Measurements from ENCODE around the gene ST6GALNAC5.
A peak's percentile ranks its signal among the peaks of the same experiment; 100 is the strongest.

Gene ST6GALNAC5

DNA sequence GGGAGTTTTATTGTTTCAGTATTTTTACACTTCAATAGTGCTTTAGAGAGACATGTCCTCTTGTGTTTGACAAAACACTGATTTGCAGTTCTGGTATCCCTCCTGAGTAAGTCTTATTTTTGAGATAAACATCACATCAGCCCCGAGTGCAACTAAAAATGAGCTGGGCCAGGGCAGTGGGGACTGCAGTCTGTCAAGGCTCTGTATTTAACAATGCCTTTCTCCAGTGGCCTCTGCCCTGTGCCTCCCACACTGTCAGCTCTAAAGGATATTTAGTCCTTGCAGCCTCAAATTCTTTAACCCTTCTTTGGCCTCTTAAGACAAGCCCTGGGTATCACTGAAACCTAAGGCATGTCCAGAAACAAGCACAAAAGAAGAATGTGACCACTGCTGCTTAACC lies 160.6 kb downstream of the ST6GALNAC5 start:
- no peak overlapping the region for H3K27ac ChIP-seq
- CTCF ChIA-PET = interaction anchor here (0.6 kb wide), 1 partner anchor 1070 kb away, joined by 3 read pairs; no protein-coding TSS in a partner anchor
- no peak for TF ChIP-seq CTCF (conservative IDR thresholded peaks at IDR 0.05; ENCODE audit: low read depth)
- DNase-seq (ENCODE audit: low spot score) = no peak
- POLR2A ChIA-PET (ENCODE audit: low non-redundant PET) = no interaction called here

- no peak for DNase-seq (ENCODE audit: low spot score)
- ChIA-PET CTCF (interaction anchor here (0.6 kb wide), 2 partner anchors 175 to 503 kb away, joined by 3 read pairs; no protein-coding TSS in a partner anchor), POLR2A (ENCODE audit: low non-redundant PET) (no interaction called here)
- no peak overlapping the region for H3K27ac ChIP-seq
- no peak for TF ChIP-seq CTCF (conservative IDR thresholded peaks at IDR 0.05; ENCODE audit: low read depth)
These were observed 163.3 kb downstream of the ST6GALNAC5 start for GRCh38 chr1:77030401-77031105.

DNA sequence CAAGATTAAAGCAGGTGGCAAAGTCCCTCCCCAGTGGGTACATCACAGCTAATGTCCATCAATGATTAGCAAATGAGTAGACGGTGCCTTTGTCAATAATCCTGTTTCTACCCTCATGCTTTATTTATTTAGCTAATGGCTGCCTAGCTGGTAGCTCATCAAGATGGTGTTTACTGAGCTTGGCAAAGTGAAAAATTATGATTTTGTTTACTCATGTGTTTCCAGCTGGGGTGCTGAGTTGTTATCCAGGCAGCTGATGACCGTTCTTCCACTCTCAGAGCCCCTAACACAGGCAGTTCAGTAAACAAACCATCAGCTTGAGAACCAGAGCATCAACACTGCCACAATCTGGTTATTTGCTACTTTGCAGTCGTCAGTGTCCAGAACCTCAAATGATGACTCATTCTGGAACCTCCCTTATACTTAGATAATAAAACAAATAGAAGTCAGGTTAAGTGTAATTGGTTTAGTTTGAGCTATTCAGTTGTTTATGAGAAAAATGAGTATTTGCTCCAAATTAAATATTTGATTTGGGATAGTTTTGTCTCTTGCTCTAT lies 163.9 kb downstream of the ST6GALNAC5 start:
- ChIA-PET CTCF (interaction anchor here (0.6 kb wide), 1 partner anchor 174 kb away, joined by 3 read pairs; no protein-coding TSS in a partner anchor), POLR2A (ENCODE audit: low non-redundant PET) (no interaction called here)
- DNase-seq (ENCODE audit: low spot score) = peak; percentile 21
- TF ChIP-seq CTCF (conservative IDR thresholded peaks at IDR 0.05; ENCODE audit: low read depth) = no peak
- no peak overlapping the region for H3K27ac ChIP-seq

GRCh38 chr1:77036560-77036959 lies 169.3 kb downstream of the ST6GALNAC5 start:
- CTCF ChIA-PET = no interaction called here
- TF ChIP-seq CTCF (conservative IDR thresholded peaks at IDR 0.05; ENCODE audit: low read depth) = no peak
- H3K27ac ChIP-seq = no peak overlapping the region
- no peak for DNase-seq (ENCODE audit: low spot score)
- POLR2A ChIA-PET (ENCODE audit: low non-redundant PET) = no interaction called here

- no peak overlapping the region for H3K27ac ChIP-seq
- POLR2A ChIA-PET (ENCODE audit: low non-redundant PET) = no interaction called here
- DNase-seq (ENCODE audit: low spot score) = no peak
- no peak for TF ChIP-seq CTCF (conservative IDR thresholded peaks at IDR 0.05; ENCODE audit: low read depth)
- CTCF ChIA-PET = no interaction called here
These were observed 169.8 kb downstream of the ST6GALNAC5 start for GRCh38 chr1:77037038-77037437.

GRCh38 chr1:77038000-77038399 lies 170.7 kb downstream of the ST6GALNAC5 start:
- ChIA-PET CTCF (no interaction called here), POLR2A (ENCODE audit: low non-redundant PET) (no interaction called here)
- H3K27ac ChIP-seq = no peak overlapping the region
- no peak for TF ChIP-seq CTCF (conservative IDR thresholded peaks at IDR 0.05; ENCODE audit: low read depth)
- no peak for DNase-seq (ENCODE audit: low spot score)
